Measurements from ENCODE around the gene SEMA6A. TPM values are rescaled to one million over a fixed set of nuclear protein-coding genes. Genes with fewer than 3 reads are reported as not detected.
"Not testable (repeated sequence)": the region's sequence is repeated elsewhere in the genome, so short reads cannot be mapped to it uniquely, and the experiment has no call there.

Gene SEMA6A
- total RNA-seq, 2 experiments from 2014 or later = not detected

- ATAC-seq (ENCODE audit: poor library complexity) (no peak), DNase-seq (no peak)
- no peak for TF ChIP-seq CTCF (IDR thresholded peaks at IDR 0.05)
- no peaks in the 10 kb centered on the region for H3K9me3 Mint-ChIP-seq
- CTCF ChIA-PET = no interaction called here
- H3K27me3 Mint-ChIP-seq = no peaks in the 10 kb centered on the region
- Histone ChIP-seq H3K36me3 (ENCODE audit: insufficient read depth, low read length) (no peaks in the 10 kb centered on the region), H3K27me3 (ENCODE audit: control insufficient read depth in 1 of 2, insufficient read depth in 2 of 2, low read length in 2 of 2) (no peaks in the 10 kb centered on the region), H3K4me1 (ENCODE audit: insufficient read depth, low read length) (no peaks in the 10 kb centered on the region), H3K27ac (ENCODE audit: low read depth in 1 of 2, low read length in 2 of 2) (no peak overlapping the region), H3K4me3 (ENCODE audit: low read length) (no peak overlapping the region), H3K9me3 (ENCODE audit: control insufficient read depth in 1 of 2, insufficient read depth in 1 of 2, low read length in 2 of 2) (no peaks in the 10 kb centered on the region)
- no peaks in the 10 kb centered on the region for H3K4me1 Mint-ChIP-seq (ENCODE audit: low read depth)
- POLR2A ChIA-PET = no interaction called here
- no peak overlapping the region for H3K4me3 Mint-ChIP-seq
- H3K36me3 Mint-ChIP-seq (ENCODE audit: low read depth) = no peaks in the 10 kb centered on the region
- intact Hi-C loops (cut with DNase I, micrococcal nuclease) = no loop called here
- H3K27ac Mint-ChIP-seq = no peak overlapping the region
These were observed 50.3 kb downstream of the SEMA6A start for GRCh38 chr5:116524051-116524904.

GRCh38 chr5:116523182-116523581 lies 51.4 kb downstream of the SEMA6A start:
- H3K27ac ChIP-seq (ENCODE audit: low read depth in 1 of 2, low read length in 2 of 2); H3K4me3 ChIP-seq (ENCODE audit: low read length); intact Hi-C loops (cut with DNase I, micrococcal nuclease); H3K9me3 ChIP-seq (ENCODE audit: control insufficient read depth in 1 of 2, insufficient read depth in 1 of 2, low read length in 2 of 2); H3K27ac Mint-ChIP-seq; H3K4me3 Mint-ChIP-seq; H3K36me3 ChIP-seq (ENCODE audit: insufficient read depth, low read length); H3K4me1 Mint-ChIP-seq (ENCODE audit: low read depth); CTCF ChIA-PET; POLR2A ChIA-PET; H3K9me3 Mint-ChIP-seq; H3K27me3 ChIP-seq (ENCODE audit: control insufficient read depth in 1 of 2, insufficient read depth in 2 of 2, low read length in 2 of 2); DNase-seq; ATAC-seq (ENCODE audit: poor library complexity); H3K4me1 ChIP-seq (ENCODE audit: insufficient read depth, low read length); H3K36me3 Mint-ChIP-seq (ENCODE audit: low read depth); H3K27me3 Mint-ChIP-seq: not testable (repeated sequence)

GRCh38 chr5:116522356-116523136 lies 52.1 kb downstream of the SEMA6A start:
- no peak for DNase-seq
- no peak overlapping the region for H3K27ac Mint-ChIP-seq
- CTCF ChIA-PET = no interaction called here
- H3K27me3 ChIP-seq (ENCODE audit: control insufficient read depth in 1 of 2, insufficient read depth in 2 of 2, low read length in 2 of 2) = no peaks in the 10 kb centered on the region
- no peaks in the 10 kb centered on the region for H3K36me3 ChIP-seq (ENCODE audit: insufficient read depth, low read length)
- intact Hi-C loops (cut with DNase I, micrococcal nuclease) = no loop called here
- no peaks in the 10 kb centered on the region for H3K4me1 ChIP-seq (ENCODE audit: insufficient read depth, low read length)
- no peaks in the 10 kb centered on the region for H3K9me3 Mint-ChIP-seq
- H3K9me3 ChIP-seq (ENCODE audit: control insufficient read depth in 1 of 2, insufficient read depth in 1 of 2, low read length in 2 of 2) = no peaks in the 10 kb centered on the region
- TF ChIP-seq CTCF (IDR thresholded peaks at IDR 0.05) = no peak
- H3K4me3 Mint-ChIP-seq = no peak overlapping the region
- no peaks in the 10 kb centered on the region for H3K27me3 Mint-ChIP-seq
- no peak for ATAC-seq (ENCODE audit: poor library complexity)
- POLR2A ChIA-PET = no interaction called here
- H3K4me1 Mint-ChIP-seq (ENCODE audit: low read depth) = no peaks in the 10 kb centered on the region
- no peak overlapping the region for H3K27ac ChIP-seq (ENCODE audit: low read depth in 1 of 2, low read length in 2 of 2)
- H3K36me3 Mint-ChIP-seq (ENCODE audit: low read depth) = no peaks in the 10 kb centered on the region
- H3K4me3 ChIP-seq (ENCODE audit: low read length) = no peak overlapping the region
